Vagina (tissue), 2 donors: ENCODE data around the gene TNNT1. TPM values are rescaled to one million over a fixed set of nuclear protein-coding genes. Genes with fewer than 3 reads are reported as not detected.
A peak's percentile ranks its signal among the peaks of the same experiment; 100 is the strongest.

Experiments used
- DNase-seq, 2 donors: peaks; one replicate each; pipeline ENCODE4 v3.0.0-alpha.2; 2017; ENCODE audit errors: extremely low spot score in 2 of 2
- H3K27ac ChIP-seq: fragments of 200-600 bp; sonication (generic); one replicate; pipeline ENCODE4 v1.5.1; 2019
- H3K27me3 ChIP-seq: fragments of 200-600 bp; sonication (generic); one replicate; pipeline ENCODE4 v1.5.1; 2019
- H3K36me3 ChIP-seq, 2 donors: fragments of 200-600 bp; sonication (generic); one replicate each; pipeline ENCODE4 v1.5.1; 2017 to 2019
- H3K4me1 ChIP-seq: fragments of 200-600 bp; sonication (generic); one replicate; pipeline ENCODE4 v1.5.1; 2019
- H3K4me3 ChIP-seq, 2 donors: fragments of 200-600 bp; sonication (generic); 1 replicate in 1 of 2; 2 replicates in 1 of 2; pipeline ENCODE4 v1.5.1; 2016 to 2019
- H3K9me3 ChIP-seq: fragments of 200-600 bp; sonication (generic); one replicate; pipeline ENCODE4 v1.5.1; 2019
- POLR2A ChIP-seq, 2 donors: fragments of 450-650 bp; IDR thresholded peaks; one replicate each; pipeline ENCODE4 v1.6.1; 2017; ENCODE audit warnings: antibody characterized with exemption in 2 of 2, mild to moderate bottlenecking in 2 of 2, moderate library complexity in 2 of 2
- POLR2AphosphoS5 ChIP-seq, 2 donors: sonication (generic); formaldehyde crosslinking; IDR thresholded peaks; one replicate each; pipeline ENCODE4 v1.9.0; 2017; ENCODE audit warnings: antibody characterized with exemption in 2 of 2, mild to moderate bottlenecking in 2 of 2, low read depth in 1 of 2; ENCODE audit not compliant: insufficient read depth in 1 of 2
- intact Hi-C: fragments of 100-400 bp; cut with DNase I; formaldehyde crosslinking; loops from one replicate; pipeline ENCODE4 v1.15.1; 2023
- total RNA-seq: library from RNA; depleted of rRNA; stranded (reverse); fragments of >200 nt; gene quantifications from one replicate; pipeline ENCODE4 v1.2.3, GENCODE V29; 2016
- TF ChIP-seq, protein P1 (sequence below), 3 experiments: fragments of 450-650 bp in 2 of 3; fragments of 200-600 bp in 1 of 3; sonication (generic) in 1 of 3; IDR thresholded peaks; one replicate each; pipeline ENCODE4 v1.5.1; 2017 to 2019; ENCODE audit warnings: antibody characterized with exemption in 3 of 3, mild to moderate bottlenecking in 2 of 3, moderate library complexity in 2 of 3

The TNNT1 gene
- total RNA-seq, 1 donor from 2014 or later, result 9.1 TPM

DNA sequence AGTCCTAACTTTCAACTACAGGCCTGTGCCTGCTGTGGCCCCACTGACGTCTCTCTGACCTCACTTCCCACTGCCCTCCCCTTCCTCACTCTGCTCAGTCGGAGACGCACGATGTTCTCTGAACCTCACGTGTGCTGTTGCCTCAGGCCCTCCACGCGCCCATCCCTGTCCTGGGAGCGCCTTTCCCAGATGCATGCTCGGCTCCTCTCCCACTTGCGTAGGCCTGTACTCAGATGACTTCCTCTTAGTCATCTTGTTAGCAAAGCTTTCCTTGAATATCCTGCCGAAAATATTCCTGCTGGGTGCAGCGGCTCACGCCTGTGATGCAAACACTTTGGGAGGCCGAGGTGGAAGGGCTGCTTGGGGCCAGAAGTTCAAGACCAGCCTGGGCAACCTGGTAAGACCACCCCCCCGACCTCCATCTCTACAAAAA lies 40.4 kb upstream of the TNNT1 start:
- Histone ChIP-seq H3K4me3 (no peak overlapping the region), H3K36me3 (no peaks in the 10 kb centered on the region), H3K4me1 (no peaks in the 10 kb centered on the region), H3K27ac (peak overlapping the region; percentile 63), H3K27me3 (no peaks in the 10 kb centered on the region), H3K9me3 (no peaks in the 10 kb centered on the region)
- TF ChIP-seq POLR2AphosphoS5 (IDR thresholded peaks at IDR 0.05; ENCODE audit: insufficient read depth in 1 of 2, low read depth in 1 of 2) (peak; percentile 65 to 87), POLR2A (IDR thresholded peaks at IDR 0.05) (no peak)
- TF ChIP-seq, protein P1, sequence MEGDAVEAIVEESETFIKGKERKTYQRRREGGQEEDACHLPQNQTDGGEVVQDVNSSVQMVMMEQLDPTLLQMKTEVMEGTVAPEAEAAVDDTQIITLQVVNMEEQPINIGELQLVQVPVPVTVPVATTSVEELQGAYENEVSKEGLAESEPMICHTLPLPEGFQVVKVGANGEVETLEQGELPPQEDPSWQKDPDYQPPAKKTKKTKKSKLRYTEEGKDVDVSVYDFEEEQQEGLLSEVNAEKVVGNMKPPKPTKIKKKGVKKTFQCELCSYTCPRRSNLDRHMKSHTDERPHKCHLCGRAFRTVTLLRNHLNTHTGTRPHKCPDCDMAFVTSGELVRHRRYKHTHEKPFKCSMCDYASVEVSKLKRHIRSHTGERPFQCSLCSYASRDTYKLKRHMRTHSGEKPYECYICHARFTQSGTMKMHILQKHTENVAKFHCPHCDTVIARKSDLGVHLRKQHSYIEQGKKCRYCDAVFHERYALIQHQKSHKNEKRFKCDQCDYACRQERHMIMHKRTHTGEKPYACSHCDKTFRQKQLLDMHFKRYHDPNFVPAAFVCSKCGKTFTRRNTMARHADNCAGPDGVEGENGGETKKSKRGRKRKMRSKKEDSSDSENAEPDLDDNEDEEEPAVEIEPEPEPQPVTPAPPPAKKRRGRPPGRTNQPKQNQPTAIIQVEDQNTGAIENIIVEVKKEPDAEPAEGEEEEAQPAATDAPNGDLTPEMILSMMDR (IDR thresholded peaks at IDR 0.05), result no peak
- intact Hi-C loops, result no loop called here
- peak in 1 of 2 donors; percentile 93 for DNase-seq

DNA sequence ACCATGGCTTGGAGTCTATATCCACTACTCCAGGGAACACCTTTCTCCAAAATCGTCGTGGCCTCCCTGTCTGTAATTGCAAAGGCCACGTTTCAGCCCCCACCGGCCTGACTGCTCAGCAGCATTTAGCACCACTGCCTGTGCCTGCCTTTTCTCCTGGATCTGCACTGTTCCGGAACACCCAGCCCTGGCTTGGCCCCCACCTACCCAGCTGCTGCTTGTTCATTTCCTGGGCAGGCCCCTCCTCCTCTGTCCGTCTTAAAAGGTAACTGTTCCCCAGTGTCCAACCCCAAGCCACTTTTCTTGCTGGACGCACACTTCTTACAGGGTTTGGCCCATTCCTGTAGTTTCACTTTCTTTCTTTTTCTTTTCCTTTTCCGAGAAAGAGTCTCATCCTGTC lies 39.6 kb upstream of the TNNT1 start:
- H3K27ac ChIP-seq, result peak overlapping the region; percentile 63
- H3K4me1 ChIP-seq, result no peaks in the 10 kb centered on the region
- intact Hi-C loops, result no loop called here
- no peaks in the 10 kb centered on the region for H3K27me3 ChIP-seq
- H3K36me3 ChIP-seq, result no peaks in the 10 kb centered on the region
- H3K9me3 ChIP-seq, result no peaks in the 10 kb centered on the region
- TF ChIP-seq POLR2AphosphoS5 (IDR thresholded peaks at IDR 0.05; ENCODE audit: insufficient read depth in 1 of 2, low read depth in 1 of 2) (no peak), POLR2A (IDR thresholded peaks at IDR 0.05) (no peak)
- TF ChIP-seq, protein P1 (IDR thresholded peaks at IDR 0.05), result no peak
- H3K4me3 ChIP-seq, result no peak overlapping the region
- DNase-seq, result no peak

DNA sequence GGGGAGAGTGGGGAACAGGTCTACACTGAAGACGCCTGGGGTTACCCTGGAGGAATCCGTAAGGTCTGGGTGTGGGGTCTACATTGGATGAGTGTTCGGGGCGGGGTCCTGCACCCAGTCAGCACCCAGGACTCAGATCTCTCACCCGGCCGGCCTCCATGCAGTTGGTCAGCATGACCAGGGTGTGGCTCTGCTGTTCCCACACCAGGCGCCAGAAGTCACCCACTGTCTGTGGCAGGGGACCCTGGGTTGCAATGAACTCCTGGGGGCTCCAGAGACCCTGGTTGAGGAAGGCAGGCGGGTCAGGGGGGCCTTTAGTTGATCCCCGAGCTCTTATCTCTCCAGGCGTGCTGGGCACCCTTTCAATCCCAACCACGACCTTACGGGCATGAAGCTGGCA lies 37.1 kb upstream of the TNNT1 start:
- no peaks in the 10 kb centered on the region for H3K36me3 ChIP-seq
- intact Hi-C loops, result no loop called here
- H3K9me3 ChIP-seq, result no peaks in the 10 kb centered on the region
- DNase-seq, result no peak
- H3K27me3 ChIP-seq, result no peaks in the 10 kb centered on the region
- TF ChIP-seq, protein P1 (IDR thresholded peaks at IDR 0.05), result no peak
- TF ChIP-seq POLR2AphosphoS5 (IDR thresholded peaks at IDR 0.05; ENCODE audit: insufficient read depth in 1 of 2, low read depth in 1 of 2), result no peak
- TF ChIP-seq POLR2A (IDR thresholded peaks at IDR 0.05), result no peak
- H3K27ac ChIP-seq, result no peak overlapping the region
- no peak overlapping the region for H3K4me3 ChIP-seq
- H3K4me1 ChIP-seq, result no peaks in the 10 kb centered on the region

DNA sequence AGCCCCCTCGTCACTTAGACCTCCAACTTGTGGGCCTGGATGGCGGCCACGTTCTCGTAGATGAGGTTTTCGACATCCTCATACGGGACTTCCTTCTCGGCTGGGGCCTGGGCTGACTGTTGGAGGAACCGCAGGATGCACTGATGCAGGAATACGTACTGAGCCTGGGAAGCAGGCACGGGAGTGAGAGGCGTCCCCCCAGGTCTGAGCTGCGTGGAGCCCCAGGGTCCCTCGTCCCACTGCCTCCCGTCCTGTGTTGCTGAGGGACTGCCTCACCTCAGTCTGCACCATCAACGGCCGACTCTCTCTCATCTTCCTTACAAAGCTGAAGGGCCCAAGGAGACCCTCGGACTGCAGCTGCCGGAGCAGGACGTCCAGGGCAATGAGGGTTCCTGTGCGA lies 32.7 kb upstream of the TNNT1 start:
- peaks cover 14% of the 10 kb centered on the region for H3K4me1 ChIP-seq
- peaks cover 17% of the 10 kb centered on the region for H3K27me3 ChIP-seq
- no peaks in the 10 kb centered on the region for H3K9me3 ChIP-seq
- intact Hi-C loops, result no loop called here
- no peak overlapping the region for H3K4me3 ChIP-seq
- DNase-seq, result no peak
- H3K36me3 ChIP-seq, result no peaks in the 10 kb centered on the region
- TF ChIP-seq POLR2A (IDR thresholded peaks at IDR 0.05) (no peak), POLR2AphosphoS5 (IDR thresholded peaks at IDR 0.05; ENCODE audit: insufficient read depth in 1 of 2, low read depth in 1 of 2) (no peak)
- TF ChIP-seq, protein P1 (IDR thresholded peaks at IDR 0.05), result no peak
- H3K27ac ChIP-seq, result no peak overlapping the region

DNA sequence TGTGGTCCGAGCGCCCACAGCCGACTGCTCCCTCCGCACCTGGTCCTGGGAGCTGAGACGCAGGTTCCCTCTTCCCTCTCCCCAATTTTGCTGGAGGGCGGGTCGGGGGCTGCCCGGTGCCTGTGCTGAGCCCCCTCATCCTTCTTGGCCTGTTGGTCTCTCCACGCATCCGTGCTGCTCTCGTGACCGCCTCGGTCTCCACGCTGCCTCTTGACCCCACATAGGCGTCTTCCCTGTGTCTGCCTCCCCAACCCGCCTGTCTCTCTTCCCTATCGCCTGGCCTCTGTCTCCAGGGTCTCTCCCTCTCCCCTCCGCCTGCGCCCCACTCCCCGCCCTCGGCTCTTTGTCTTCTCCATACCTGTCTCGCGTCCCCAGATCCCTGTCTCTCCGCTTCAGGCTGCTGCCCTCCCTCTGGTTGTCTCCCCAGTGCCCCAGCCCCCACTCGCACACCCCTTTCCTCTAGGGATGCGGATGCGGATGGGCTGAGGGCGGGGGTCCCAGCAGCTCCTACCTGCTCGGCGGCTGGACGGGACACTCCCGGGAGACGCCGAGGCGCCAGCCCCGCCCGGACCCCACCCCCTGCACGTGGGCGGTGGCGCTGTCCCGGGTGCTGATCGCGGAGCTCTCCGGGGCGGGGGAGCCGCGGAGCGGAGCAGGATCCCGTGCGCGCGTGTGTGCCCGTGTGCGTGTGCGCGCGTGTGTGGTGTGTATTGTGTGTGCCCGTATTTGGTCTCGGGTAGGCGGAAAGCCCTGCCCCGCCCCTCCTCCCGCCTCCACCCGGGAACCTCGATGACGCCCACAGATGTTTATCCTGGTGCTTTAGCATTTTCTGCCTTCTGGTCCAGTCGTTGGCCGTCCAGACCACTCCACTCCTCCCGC lies 30.8 kb upstream of the TNNT1 start, which contains the start of gene SYT5:
Gene SYT5 (minus strand): TSS at position 684 of the 879 bp plus-strand sequence. CDS start 1,248 bp downstream, outside the sequence.
- TF ChIP-seq POLR2AphosphoS5 (IDR thresholded peaks at IDR 0.05; ENCODE audit: insufficient read depth in 1 of 2, low read depth in 1 of 2), result no peak
- TF ChIP-seq POLR2A (IDR thresholded peaks at IDR 0.05), result no peak
- TF ChIP-seq, protein P1 (IDR thresholded peaks at IDR 0.05), result no peak
- DNase-seq, result no peak
- Histone ChIP-seq H3K9me3 (no peaks in the 10 kb centered on the region), H3K27ac (no peak within 1 kb of the TSS), H3K4me1 (peaks cover 14% of the 10 kb centered on the region), H3K36me3 (no peaks in the 10 kb centered on the region), H3K27me3 (peaks cover 17% of the 10 kb centered on the region), H3K4me3 (no peak within 1 kb of the TSS)
- intact Hi-C loops, result no loop called here
